GM10248 (cell line): Measurements from ENCODE around the gene CROT.

Source experiments
- CTCF ChIA-PET: fragments of 300-600 bp; sonication (Branson Sonifier 250); formaldehyde crosslinking; extraction: SDS; loops from one replicate; lab custom pipeline; 2021; ENCODE audit warnings: antibody characterized with exemption; lab: Yijun Ruan, JAX
- POLR2A ChIA-PET: fragments of 350-650 bp; sonication (Branson Sonifier 250); formaldehyde crosslinking; extraction: SDS; loops from one replicate; lab custom pipeline; 2020; ENCODE audit warnings: antibody characterized with exemption; lab: Yijun Ruan, JAX
- DNase-seq: peaks from one replicate; pipeline ENCODE4 v3.0.0; 2012; ENCODE audit errors: extremely low spot score
- CTCF ChIP-seq: IDR thresholded peaks from 2 replicates; pipeline ENCODE4 v1.5.1; 2012; ENCODE audit warnings: mild to moderate bottlenecking, low read depth; ENCODE audit errors: extremely low read depth, missing control alignments, control extremely low read depth

The CROT gene

GRCh38 chr7:87347207-87347606 is 1.7 kb downstream of the CROT start:
- TF ChIP-seq CTCF: no peak
- CTCF ChIA-PET: interaction anchor here (1.0 to 2.9 kb wide), 6 partner anchors 10 to 69 kb away, joined by 3 to 9 read pairs (median 4); no protein-coding TSS in a partner anchor
- no peak for DNase-seq
- POLR2A ChIA-PET: no interaction called here

- no peak for TF ChIP-seq CTCF
- no peak for DNase-seq
- ChIA-PET POLR2A (interaction anchor here (0.5 kb wide), 1 partner anchor 10 kb away, joined by 3 read pairs; no protein-coding TSS in a partner anchor), CTCF (interaction anchor here (0.6 to 1.4 kb wide), 4 partner anchors 9 to 36 kb away, joined by 3 read pairs; no protein-coding TSS in a partner anchor)
Measured at GRCh38 chr7:87347664-87348063, 2.2 kb downstream of the CROT start.

GRCh38 chr7:87354749-87355148 is 9.3 kb downstream of the CROT start:
- POLR2A ChIA-PET: no interaction called here
- CTCF ChIA-PET: no interaction called here
- TF ChIP-seq CTCF: no peak
- no peak for DNase-seq

GRCh38 chr7:87356448-87356847 is 11.0 kb downstream of the CROT start:
- ChIA-PET POLR2A (no interaction called here), CTCF (interaction anchor here (1.6 to 1.8 kb wide), 2 partner anchors 9 to 22 kb away, joined by 3 to 5 read pairs; no protein-coding TSS in a partner anchor)
- no peak for TF ChIP-seq CTCF
- DNase-seq: no peak

- no peak for DNase-seq
- ChIA-PET CTCF (interaction anchor here (2.3 kb wide), 1 partner anchor 57 kb away, joined by 7 read pairs; no protein-coding TSS in a partner anchor), POLR2A (no interaction called here)
- TF ChIP-seq CTCF: no peak
Measured at GRCh38 chr7:87359366-87359765, 13.9 kb downstream of the CROT start.

GRCh38 chr7:87361320-87361719 is 15.9 kb downstream of the CROT start:
- ChIA-PET POLR2A (no interaction called here), CTCF (interaction anchor here (0.7 to 2.3 kb wide), 4 partner anchors 13 to 55 kb away, joined by 3 to 7 read pairs (median 4); no protein-coding TSS in a partner anchor)
- peak; percentile 10 for DNase-seq
- no peak for TF ChIP-seq CTCF
